GM12891 (cell line): ENCODE measurements around the gene SIRT6.

Source experiments
- PAX5 ChIP-seq: IDR thresholded peaks from 2 replicates; pipeline ENCODE4 v1.6.1; 2011; ENCODE audit warnings: low read length, moderate library complexity, mild to moderate bottlenecking; ENCODE audit not compliant: insufficient read depth, severe bottlenecking
- POLR2A ChIP-seq: IDR thresholded peaks from 2 replicates; pipeline ENCODE4 v1.6.1; 2011; ENCODE audit warnings: low read depth, low read length, control low read depth
- POLR2AphosphoS5 ChIP-seq: IDR thresholded peaks from 2 replicates; pipeline ENCODE4 v1.6.1; 2011; ENCODE audit warnings: low read depth, low read length, control low read depth
- POU2F2 ChIP-seq: IDR thresholded peaks from 2 replicates; pipeline ENCODE4 v1.6.1; 2011; ENCODE audit warnings: low read depth, mild to moderate bottlenecking, control low read depth, low read length, moderate library complexity
- SPI1 ChIP-seq: IDR thresholded peaks from 2 replicates; pipeline ENCODE4 v1.6.1; 2011; ENCODE audit warnings: low read depth, low read length, control low read depth
- TAF1 ChIP-seq: IDR thresholded peaks from 2 replicates; pipeline ENCODE4 v1.6.1; 2011; ENCODE audit warnings: low read depth, low read length, control low read depth

DNA sequence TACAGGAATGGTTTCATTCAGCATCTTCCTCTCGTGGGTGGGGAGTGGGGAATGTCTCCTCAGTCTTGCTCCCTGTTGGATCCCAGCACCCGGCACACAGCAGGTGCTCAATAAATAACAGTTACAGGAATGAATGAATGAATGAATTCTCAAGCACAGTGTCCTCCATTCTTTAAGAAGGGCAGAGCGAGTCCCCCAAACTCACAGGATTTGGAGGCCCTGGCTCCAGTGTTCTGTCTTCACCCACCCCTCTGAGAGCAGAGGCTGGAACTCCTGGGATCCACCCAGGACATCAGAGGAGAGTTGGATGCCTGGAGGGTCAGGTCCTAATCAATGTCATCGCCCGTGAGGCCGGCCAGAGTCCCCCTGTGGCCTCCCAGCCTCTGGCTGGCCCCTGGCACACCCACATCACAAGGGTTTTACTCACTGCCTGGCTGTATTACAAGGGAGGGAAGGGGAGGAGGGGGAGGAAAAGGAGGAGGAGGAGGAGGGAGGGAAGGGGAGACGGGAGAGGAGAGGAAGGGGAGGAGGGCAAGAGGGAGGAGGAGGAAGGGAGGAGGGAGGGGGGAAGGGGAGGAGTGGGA, 37.6 kb downstream of the SIRT6 start:
- no peak for TF ChIP-seq POLR2A
- no peak for TF ChIP-seq TAF1
- no peak for TF ChIP-seq POLR2AphosphoS5
- no peak for TF ChIP-seq PAX5
- TF ChIP-seq SPI1 = no peak
- no peak for TF ChIP-seq POU2F2
